Measurements from ENCODE around the gene ELL. TPM values are rescaled to one million over a fixed set of nuclear protein-coding genes. Genes with fewer than 3 reads are reported as not detected.

The ELL gene
- total RNA-seq, 4 donors from 2014 or later: 21.8 to 30.8 (median 27.3) TPM

DNA sequence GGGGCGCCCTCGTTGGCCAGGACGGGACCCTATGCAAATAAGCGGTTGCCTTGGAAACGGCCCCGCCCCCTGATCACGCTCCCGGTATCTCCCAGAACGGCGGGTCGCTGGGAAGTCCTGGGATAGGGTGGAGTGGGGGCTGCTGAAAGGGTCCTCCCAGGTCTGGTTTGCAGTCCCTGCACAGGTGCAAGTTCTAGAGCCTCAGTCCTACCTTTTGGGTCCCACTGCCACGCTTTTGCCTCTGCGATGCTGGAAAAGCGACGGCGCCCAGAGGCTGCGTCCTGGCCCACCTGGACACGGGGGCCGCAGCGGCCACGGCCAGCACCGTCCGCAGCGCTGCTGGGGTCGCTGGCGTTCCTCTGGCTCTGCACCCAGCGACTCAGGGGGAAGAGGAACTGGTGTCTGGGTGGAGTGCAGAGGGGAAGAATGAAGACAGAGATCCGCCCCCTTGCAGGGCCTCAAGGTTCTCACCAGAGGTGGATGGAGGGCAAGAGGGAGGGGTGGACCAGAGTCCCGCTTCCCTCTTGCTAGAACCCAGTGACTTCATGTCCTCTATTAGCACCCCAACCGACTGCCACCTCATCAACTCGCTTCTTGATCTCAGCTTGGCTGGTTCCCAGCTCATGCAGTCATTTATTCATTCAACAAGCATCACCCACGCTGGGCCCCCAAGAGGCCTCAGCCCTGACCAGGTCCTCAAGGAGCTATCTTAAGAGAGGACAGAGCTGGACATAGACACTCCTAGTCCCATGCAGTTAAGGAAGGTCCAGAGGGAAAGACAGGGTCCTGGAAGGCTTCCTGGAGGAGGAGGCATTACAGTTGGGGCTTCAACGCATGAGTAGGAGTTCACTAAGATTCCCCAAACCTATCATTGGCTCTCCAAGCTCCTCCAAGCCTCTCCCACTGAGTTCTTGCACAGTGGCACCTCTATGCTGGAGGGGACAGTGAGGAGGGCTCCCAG lies 124.3 kb downstream of the ELL start, which contains the start of gene LRRC25:
Gene LRRC25, minus strand, starts transcription at position 381 of the 961 bp plus-strand sequence. CDS start 659 bp downstream, outside the sequence.
- peak in 1 of 2 donors; percentile 50 for DNase-seq
- H3K36me3 ChIP-seq: no peaks in the 10 kb centered on the region
- H3K4me3 ChIP-seq: peak within 1 kb of the TSS in 1 of 4 donors; percentile 33
- no peak for ATAC-seq
- no peaks in the 10 kb centered on the region for H3K27me3 ChIP-seq
- in situ Hi-C loops (cut with MboI; ENCODE audit: low sequenced_read_pairs in 4 of 4) (no loop called here), intact Hi-C loops (cut with DNase I; ENCODE audit: low total_unique reads) (no loop called here)
- peak in 1 of 2 donors; percentile 17 for TF ChIP-seq POLR2A (IDR thresholded peaks at IDR 0.05)
- TF ChIP-seq, protein P1, sequence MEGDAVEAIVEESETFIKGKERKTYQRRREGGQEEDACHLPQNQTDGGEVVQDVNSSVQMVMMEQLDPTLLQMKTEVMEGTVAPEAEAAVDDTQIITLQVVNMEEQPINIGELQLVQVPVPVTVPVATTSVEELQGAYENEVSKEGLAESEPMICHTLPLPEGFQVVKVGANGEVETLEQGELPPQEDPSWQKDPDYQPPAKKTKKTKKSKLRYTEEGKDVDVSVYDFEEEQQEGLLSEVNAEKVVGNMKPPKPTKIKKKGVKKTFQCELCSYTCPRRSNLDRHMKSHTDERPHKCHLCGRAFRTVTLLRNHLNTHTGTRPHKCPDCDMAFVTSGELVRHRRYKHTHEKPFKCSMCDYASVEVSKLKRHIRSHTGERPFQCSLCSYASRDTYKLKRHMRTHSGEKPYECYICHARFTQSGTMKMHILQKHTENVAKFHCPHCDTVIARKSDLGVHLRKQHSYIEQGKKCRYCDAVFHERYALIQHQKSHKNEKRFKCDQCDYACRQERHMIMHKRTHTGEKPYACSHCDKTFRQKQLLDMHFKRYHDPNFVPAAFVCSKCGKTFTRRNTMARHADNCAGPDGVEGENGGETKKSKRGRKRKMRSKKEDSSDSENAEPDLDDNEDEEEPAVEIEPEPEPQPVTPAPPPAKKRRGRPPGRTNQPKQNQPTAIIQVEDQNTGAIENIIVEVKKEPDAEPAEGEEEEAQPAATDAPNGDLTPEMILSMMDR (IDR thresholded peaks at IDR 0.05 in 4 of 5, conservative IDR thresholded peaks at IDR 0.05 in 1 of 5): no peak
- peaks cover 0 to 4% of the 10 kb centered on the region in 2 donors for H3K4me1 ChIP-seq
- no peaks in the 10 kb centered on the region for H3K9me3 ChIP-seq
- peak within 1 kb of the TSS in 1 of 4 donors; percentile 18 for H3K27ac ChIP-seq

DNA sequence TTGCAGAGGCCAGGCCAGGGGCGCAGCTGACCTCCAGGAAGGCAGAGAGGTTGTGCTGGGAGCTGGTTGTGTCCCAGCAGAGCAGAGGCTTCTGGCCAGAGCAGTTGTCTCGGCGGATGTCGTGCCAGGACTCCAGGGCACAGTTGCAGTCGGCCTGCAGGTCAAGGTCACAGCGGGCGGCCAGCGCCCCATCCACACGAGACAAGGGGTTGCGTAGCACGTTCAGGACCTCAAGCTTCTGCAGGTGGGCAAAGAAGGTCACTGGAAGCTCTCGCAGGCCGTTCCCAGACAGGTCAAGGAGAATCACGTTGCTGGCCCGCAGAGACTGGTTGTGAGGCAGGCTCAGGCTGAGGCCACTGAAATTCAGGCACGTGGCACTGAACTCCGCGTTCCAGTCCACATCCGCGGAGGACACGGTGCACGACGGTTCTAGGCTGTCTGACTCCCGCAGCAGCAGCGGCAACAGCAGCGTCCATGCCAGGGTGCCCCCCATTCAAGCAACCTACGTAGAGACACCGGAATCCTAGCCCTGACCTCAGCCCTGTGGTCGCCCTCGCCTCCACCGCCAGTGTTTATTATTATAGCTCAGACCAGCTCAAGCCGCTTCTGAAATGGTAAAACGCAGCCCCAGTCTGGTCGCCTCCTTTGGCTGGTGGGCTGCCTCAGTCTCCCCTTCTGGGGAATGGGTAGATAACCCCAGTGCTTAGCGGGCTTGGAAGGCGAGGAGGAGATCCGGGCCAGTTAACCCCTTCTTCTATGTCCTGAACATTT lies 125.2 kb downstream of the ELL start:
- intact Hi-C loops (cut with DNase I; ENCODE audit: low total_unique reads) (no loop called here), in situ Hi-C loops (cut with MboI; ENCODE audit: low sequenced_read_pairs in 4 of 4) (no loop called here)
- H3K36me3 ChIP-seq: no peaks in the 10 kb centered on the region
- peaks cover 0 to 4% of the 10 kb centered on the region in 2 donors for H3K4me1 ChIP-seq
- TF ChIP-seq, protein P1 (IDR thresholded peaks at IDR 0.05 in 4 of 5, conservative IDR thresholded peaks at IDR 0.05 in 1 of 5): no peak
- no peak for TF ChIP-seq POLR2A (IDR thresholded peaks at IDR 0.05)
- H3K27ac ChIP-seq: peak overlapping the region in 1 of 4 donors; percentile 18
- no peaks in the 10 kb centered on the region for H3K27me3 ChIP-seq
- DNase-seq: peak in 1 of 2 donors; percentile 47
- peak overlapping the region in 1 of 4 donors; percentile 33 for H3K4me3 ChIP-seq
- peak; percentile 34 to 66 for ATAC-seq
- no peaks in the 10 kb centered on the region for H3K9me3 ChIP-seq

DNA sequence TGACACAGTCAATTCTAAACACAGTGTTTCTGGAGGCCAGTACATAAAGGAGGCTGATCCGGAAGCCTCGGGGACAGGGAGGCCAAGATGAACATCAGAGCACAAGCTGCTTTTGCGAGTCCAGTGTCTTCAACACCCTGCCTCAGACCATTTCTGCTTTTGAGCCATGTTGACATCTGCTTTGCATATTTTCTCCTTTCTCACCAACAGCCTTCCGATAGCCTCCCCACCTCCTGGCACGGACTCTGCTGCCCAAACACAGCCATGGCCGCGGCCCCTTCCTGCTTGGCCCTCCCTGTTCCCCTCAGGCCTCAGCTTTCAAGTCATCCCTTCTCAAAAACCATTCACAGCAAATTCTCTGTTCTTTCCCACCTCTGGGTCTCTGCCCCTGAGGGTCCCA lies 128.0 kb downstream of the ELL start:
- no peak overlapping the region for H3K27ac ChIP-seq
- H3K9me3 ChIP-seq: no peaks in the 10 kb centered on the region
- peak overlapping the region in 1 of 4 donors; percentile 13 for H3K4me3 ChIP-seq
- intact Hi-C loops (cut with DNase I; ENCODE audit: low total_unique reads): loop anchor here (5.0 kb wide), 1 partner anchor 42 kb away; no protein-coding TSS in a partner anchor
- TF ChIP-seq POLR2A (IDR thresholded peaks at IDR 0.05): no peak
- TF ChIP-seq, protein P1 (IDR thresholded peaks at IDR 0.05 in 4 of 5, conservative IDR thresholded peaks at IDR 0.05 in 1 of 5): no peak
- peaks cover 0 to 4% of the 10 kb centered on the region in 2 donors for H3K4me1 ChIP-seq
- H3K36me3 ChIP-seq: no peaks in the 10 kb centered on the region
- H3K27me3 ChIP-seq: no peaks in the 10 kb centered on the region
- in situ Hi-C loops (cut with MboI; ENCODE audit: low sequenced_read_pairs in 4 of 4): no loop called here
- no peak for ATAC-seq
- DNase-seq: peak in 1 of 2 donors; percentile 38

DNA sequence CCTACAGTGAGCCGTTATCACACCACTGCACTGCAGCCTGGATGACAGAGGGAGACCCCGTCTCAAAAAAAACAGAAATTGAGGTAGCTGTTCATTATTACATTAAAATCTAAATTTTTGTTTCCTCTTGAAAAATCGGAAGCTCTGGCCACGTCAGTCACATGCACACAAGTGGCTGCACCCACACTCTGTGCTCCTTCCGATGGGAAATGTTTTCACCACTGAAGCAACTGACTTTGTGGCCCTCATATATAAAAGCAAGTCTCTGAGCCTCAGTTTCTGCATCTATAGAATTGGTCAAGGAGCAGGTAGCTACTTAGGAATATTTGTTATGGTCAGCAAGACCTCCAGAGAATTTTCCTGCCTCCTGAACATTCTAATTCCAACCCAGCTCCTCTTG lies 128.9 kb downstream of the ELL start:
- in situ Hi-C loops (cut with MboI; ENCODE audit: low sequenced_read_pairs in 4 of 4): no loop called here
- DNase-seq (no peak), ATAC-seq (no peak)
- Histone ChIP-seq H3K27ac (no peak overlapping the region), H3K4me3 (peak overlapping the region in 1 of 4 donors; percentile 13), H3K36me3 (no peaks in the 10 kb centered on the region), H3K9me3 (no peaks in the 10 kb centered on the region), H3K4me1 (peaks cover 0 to 8% of the 10 kb centered on the region in 2 donors), H3K27me3 (no peaks in the 10 kb centered on the region)
- intact Hi-C loops (cut with DNase I; ENCODE audit: low total_unique reads): loop anchor here (5.0 kb wide), 1 partner anchor 41 kb away; no protein-coding TSS in a partner anchor
- no peak for TF ChIP-seq POLR2A (IDR thresholded peaks at IDR 0.05)
- TF ChIP-seq, protein P1 (IDR thresholded peaks at IDR 0.05 in 4 of 5, conservative IDR thresholded peaks at IDR 0.05 in 1 of 5): no peak

Other genes starting within 250 kb of the ELL start
- under 1 TPM; 0.20 to 0.61 (median 0.39) TPM for gene IQCN, start 247.6 kb downstream of the ELL start, total RNA-seq
- 100 to 1,000 TPM in 3 of 4 donors, 10 to 100 TPM in 1; 67.2 to 258 (median 221) TPM for gene JUND, start 240.4 kb downstream of the ELL start, total RNA-seq
- 100 to 1,000 TPM; 122 to 294 (median 193) TPM for gene LSM4, start 199.0 kb downstream of the ELL start, total RNA-seq
- gene PGPEP1, start 181.5 kb downstream of the ELL start, total RNA-seq: 10 to 100 TPM; 11.7 to 42.3 (median 23.6) TPM
- 1 to 10 TPM in 2 of 4 donors, not detected in 2; 1.4 to 2.7 TPM for gene GDF15, start 135.9 kb downstream of the ELL start, total RNA-seq
- 1 to 10 TPM in 3 of 4 donors, under 1 TPM in 1; 0.34 to 4.2 (median 2.3) TPM for gene LRRC25, start 124.4 kb downstream of the ELL start, total RNA-seq
- gene SSBP4, start 102.7 kb downstream of the ELL start, total RNA-seq: 10 to 100 TPM; 24.7 to 65.2 (median 44.1) TPM
- 10 to 100 TPM in 1 of 4 donors, 1 to 10 TPM in 3; 5.1 to 29.1 (median 7.8) TPM for gene ISYNA1, start 83.9 kb downstream of the ELL start, total RNA-seq
- 100 to 1,000 TPM; 157 to 195 (median 184) TPM for gene FKBP8, start 21.5 kb upstream of the ELL start, total RNA-seq
- 100 to 1,000 TPM in 3 of 4 donors, 10 to 100 TPM in 1; 97.1 to 155 (median 106) TPM for gene KXD1, start 35.8 kb upstream of the ELL start, total RNA-seq
- gene UBA52, start 49.8 kb upstream of the ELL start, total RNA-seq: 100 to 1,000 TPM; 512 to 719 (median 537) TPM
- 100 to 1,000 TPM; 163 to 337 (median 187) TPM for gene REX1BD, start 66.7 kb upstream of the ELL start, total RNA-seq
- gene CRLF1, start 84.7 kb upstream of the ELL start, total RNA-seq: 10 to 100 TPM; 14.9 to 61.6 (median 35.3) TPM
- 1 to 10 TPM in 1 of 4 donors, under 1 TPM in 2, not detected in 1; 0.20 to 2.1 (median 0.36) TPM for gene TMEM59L, start 90.8 kb upstream of the ELL start, total RNA-seq
- gene KLHL26, start 115.0 kb upstream of the ELL start, total RNA-seq: 10 to 100 TPM in 1 of 4 donors, 1 to 10 TPM in 3; 5.2 to 12.0 (median 7.3) TPM
- 1 to 10 TPM; 2.8 to 8.8 (median 3.7) TPM for gene CRTC1, start 161.6 kb upstream of the ELL start, total RNA-seq